A673 (cell line): Measurements from ENCODE around the gene RNF215. TPM values are rescaled to one million over a fixed set of nuclear protein-coding genes. Genes with fewer than 3 reads are reported as not detected.

Experiments
- BruUV-seq: library from RNA; stranded (reverse); fragments of 400-500 nt; replicated peaks from 2 replicates; lab custom pipeline; 2021; lab: Mats Ljungman, UMichigan
- CTCF ChIA-PET: fragments of 300-600 bp; sonication (Branson Sonifier 250); formaldehyde crosslinking; loops from one replicate; lab custom pipeline; 2022; ENCODE audit warnings: antibody characterized with exemption; lab: Charles Lee
- POLR2A ChIA-PET: fragments of 300-600 bp; sonication (Branson Sonifier 250); formaldehyde crosslinking; loops from one replicate; lab custom pipeline; 2022; ENCODE audit warnings: antibody characterized with exemption; ENCODE audit not compliant: low non-redundant PET; lab: Charles Lee
- DNase-seq: peaks from one replicate; pipeline ENCODE4 v3.0.0-alpha.2; 2015; ENCODE audit warnings: low spot score
- H3K27ac ChIP-seq: fragments of 200-600 bp; sonication (generic); 2 replicates; pipeline ENCODE4 v1.5.1; 2016; ENCODE audit warnings: mixed run types, low read depth, mild to moderate bottlenecking, mixed read lengths, antibody characterized with exemption, low read length; ENCODE audit not compliant: poor library complexity, severe bottlenecking
- H3K27me3 ChIP-seq: fragments of 200-600 bp; sonication (generic); replicated peaks from 2 replicates; pipeline ENCODE4 v1.6.1; 2017; ENCODE audit warnings: mixed run types, low read depth, mild to moderate bottlenecking, mixed read lengths, antibody characterized with exemption, low read length; ENCODE audit not compliant: insufficient read depth, poor library complexity
- H3K36me3 ChIP-seq: fragments of 200-600 bp; sonication (generic); 2 replicates; pipeline ENCODE4 v1.6.1; 2016; ENCODE audit warnings: mixed run types, mild to moderate bottlenecking, mixed read lengths, antibody characterized with exemption, low read length; ENCODE audit not compliant: insufficient read depth, poor library complexity, severe bottlenecking
- H3K4me1 ChIP-seq: fragments of 200-600 bp; sonication (generic); 2 replicates; pipeline ENCODE4 v1.6.1; 2017; ENCODE audit warnings: mixed run types, mild to moderate bottlenecking, mixed read lengths, antibody characterized with exemption, low read length; ENCODE audit not compliant: insufficient read depth, poor library complexity, severe bottlenecking
- H3K4me3 ChIP-seq: fragments of 200-600 bp; sonication (generic); 2 replicates; pipeline ENCODE4 v1.5.1; 2016; ENCODE audit warnings: low read depth, mixed run types, mild to moderate bottlenecking, mixed read lengths, low read length; ENCODE audit not compliant: poor library complexity, severe bottlenecking
- H3K9me3 ChIP-seq: fragments of 200-600 bp; sonication (generic); 2 replicates; pipeline ENCODE4 v1.6.1; 2016; ENCODE audit warnings: mixed run types, low read depth, mild to moderate bottlenecking, mixed read lengths, antibody characterized with exemption, low read length; ENCODE audit not compliant: poor library complexity, severe bottlenecking
- EZH2 ChIP-seq: fragments of 200-600 bp; sonication (generic); IDR thresholded peaks from 2 replicates; pipeline ENCODE4 v1.6.1; 2017; ENCODE audit warnings: borderline replicate concordance, low read depth, mild to moderate bottlenecking, mixed read lengths, antibody characterized with exemption, low read length; ENCODE audit not compliant: poor library complexity, severe bottlenecking
- intact Hi-C: fragments of 100-400 bp; cut with micrococcal nuclease; formaldehyde crosslinking; loops from one replicate; pipeline ENCODE4 v1.10.0; 2022; ENCODE audit not compliant: unreplicated experiment
- total RNA-seq: library from RNA; stranded (reverse); gene quantifications from 2 replicates; pipeline ENCODE4 v1.2.3, GENCODE V29; 2021
- TF ChIP-seq, protein P1 (sequence below): fragments of 300-800, 200-600 bp; sonication (generic); conservative IDR thresholded peaks from 2 replicates; pipeline ENCODE4 v1.5.1; 2017; ENCODE audit warnings: low read depth, mild to moderate bottlenecking, antibody characterized with exemption, low read length, moderate library complexity, mixed read lengths

RNF215 gene
- total RNA-seq, 1 experiment from 2014 or later = 18.9 TPM

DNA sequence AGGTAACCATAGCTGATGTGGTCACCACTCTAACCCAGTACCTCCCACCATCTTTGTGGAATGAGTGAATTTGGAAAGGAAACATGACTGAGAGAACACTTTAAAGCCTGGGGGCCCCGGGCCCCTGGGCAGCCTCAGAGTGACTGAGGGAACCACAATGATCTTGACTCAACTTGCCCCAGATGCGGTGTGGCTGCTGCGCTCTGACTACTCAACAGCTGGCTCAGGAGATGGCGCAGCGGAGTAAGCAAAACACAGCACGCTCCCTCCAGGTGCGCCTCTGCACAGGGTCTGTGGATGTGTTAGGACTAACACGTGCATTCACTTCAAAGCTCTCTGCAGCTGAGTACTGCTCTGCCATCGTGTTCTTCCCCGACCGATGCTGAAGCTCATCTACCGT, 5.9 kb downstream of the RNF215 start:
- H3K36me3 ChIP-seq = no peaks in the 10 kb centered on the region
- intact Hi-C loops = no loop called here
- no peak for DNase-seq

DNA sequence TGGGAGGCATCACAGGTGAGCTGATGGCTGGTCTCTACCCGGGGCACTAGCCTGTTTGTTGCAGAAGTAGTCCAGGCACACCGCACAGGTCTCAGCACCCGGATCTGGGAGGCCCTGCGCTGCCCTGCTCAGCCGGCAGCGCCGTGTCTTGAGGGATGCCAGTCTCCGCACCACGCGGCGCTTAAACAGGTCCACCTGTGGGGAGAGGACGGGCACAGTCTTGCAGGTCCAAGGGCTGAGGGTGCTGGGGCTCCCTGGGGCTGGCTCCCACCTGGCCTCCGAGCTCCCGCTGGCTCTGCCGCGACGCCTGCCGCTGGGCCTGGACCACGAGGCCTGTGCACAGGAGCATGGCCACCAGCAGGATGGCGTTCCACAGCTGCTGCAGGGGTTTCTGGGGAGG, 7.2 kb downstream of the RNF215 start:
- Histone ChIP-seq H3K9me3 (no peaks in the 10 kb centered on the region), H3K36me3 (no peaks in the 10 kb centered on the region), H3K27me3 (no peaks in the 10 kb centered on the region), H3K27ac (no peak overlapping the region), H3K4me1 (no peaks in the 10 kb centered on the region), H3K4me3 (no peak overlapping the region)
- no TSS peak for BruUV-seq
- DNase-seq = no peak
- CTCF ChIA-PET = no interaction called here
- TF ChIP-seq EZH2 = no peak
- TF ChIP-seq, protein P1, sequence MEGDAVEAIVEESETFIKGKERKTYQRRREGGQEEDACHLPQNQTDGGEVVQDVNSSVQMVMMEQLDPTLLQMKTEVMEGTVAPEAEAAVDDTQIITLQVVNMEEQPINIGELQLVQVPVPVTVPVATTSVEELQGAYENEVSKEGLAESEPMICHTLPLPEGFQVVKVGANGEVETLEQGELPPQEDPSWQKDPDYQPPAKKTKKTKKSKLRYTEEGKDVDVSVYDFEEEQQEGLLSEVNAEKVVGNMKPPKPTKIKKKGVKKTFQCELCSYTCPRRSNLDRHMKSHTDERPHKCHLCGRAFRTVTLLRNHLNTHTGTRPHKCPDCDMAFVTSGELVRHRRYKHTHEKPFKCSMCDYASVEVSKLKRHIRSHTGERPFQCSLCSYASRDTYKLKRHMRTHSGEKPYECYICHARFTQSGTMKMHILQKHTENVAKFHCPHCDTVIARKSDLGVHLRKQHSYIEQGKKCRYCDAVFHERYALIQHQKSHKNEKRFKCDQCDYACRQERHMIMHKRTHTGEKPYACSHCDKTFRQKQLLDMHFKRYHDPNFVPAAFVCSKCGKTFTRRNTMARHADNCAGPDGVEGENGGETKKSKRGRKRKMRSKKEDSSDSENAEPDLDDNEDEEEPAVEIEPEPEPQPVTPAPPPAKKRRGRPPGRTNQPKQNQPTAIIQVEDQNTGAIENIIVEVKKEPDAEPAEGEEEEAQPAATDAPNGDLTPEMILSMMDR = no peak
- intact Hi-C loops = no loop called here
- POLR2A ChIA-PET = no interaction called here

More for the DNA sequence above, 5.9 kb downstream of the RNF215 start:
- no peak overlapping the region for H3K27ac ChIP-seq
- H3K4me3 ChIP-seq = no peak overlapping the region
- BruUV-seq = no TSS peak
- CTCF ChIA-PET = no interaction called here
- no peak for TF ChIP-seq EZH2
- TF ChIP-seq, protein P1 = no peak
- no peaks in the 10 kb centered on the region for H3K4me1 ChIP-seq
- H3K27me3 ChIP-seq = no peaks in the 10 kb centered on the region
- H3K9me3 ChIP-seq = no peaks in the 10 kb centered on the region
- POLR2A ChIA-PET = no interaction called here

GRCh38 chr22:30375312-30375849, 11.8 kb downstream of the RNF215 start:
- no TSS peak for BruUV-seq
- ChIA-PET CTCF (no interaction called here), POLR2A (no interaction called here)
- DNase-seq = no peak
- Histone ChIP-seq H3K27ac (no peak overlapping the region), H3K4me3 (no peak overlapping the region), H3K36me3 (no peaks in the 10 kb centered on the region), H3K4me1 (no peaks in the 10 kb centered on the region), H3K9me3 (no peaks in the 10 kb centered on the region), H3K27me3 (no peaks in the 10 kb centered on the region)
- intact Hi-C loops = no loop called here
- no peak for TF ChIP-seq EZH2
- TF ChIP-seq, protein P1 = no peak
